Dendritic cell treated with granulocyte-macrophage colony-stimulating factor and Interleukin-4, amounts not matched to agents 40 ng/mL and 50 ng/mL, for 4 days (primary cell): ENCODE measurements around the gene NEMP2.

Experiments
- H3K27ac Mint-ChIP-seq: one replicate; pipeline ENCODE4 v1.8.0; 2022; ENCODE audit warnings: mild to moderate bottlenecking, mixed read lengths
- H3K27me3 Mint-ChIP-seq: one replicate; pipeline ENCODE4 v1.8.0; 2022; ENCODE audit warnings: mild to moderate bottlenecking, mixed read lengths
- H3K36me3 Mint-ChIP-seq: one replicate; pipeline ENCODE4 v1.8.0; 2022; ENCODE audit warnings: low read depth, mixed read lengths
- H3K4me1 Mint-ChIP-seq: one replicate; pipeline ENCODE4 v1.8.0; 2022; ENCODE audit warnings: low read depth, mixed read lengths
- H3K4me3 Mint-ChIP-seq: one replicate; pipeline ENCODE4 v1.8.0; 2022; ENCODE audit warnings: mild to moderate bottlenecking, moderate library complexity, mixed read lengths
- H3K9me3 Mint-ChIP-seq: one replicate; pipeline ENCODE4 v1.8.0; 2022; ENCODE audit warnings: mixed read lengths
- intact Hi-C: fragments of 100-400 bp; cut with micrococcal nuclease; formaldehyde crosslinking; loops from one replicate; pipeline ENCODE4 v1.15.0; 2022

Gene NEMP2

DNA sequence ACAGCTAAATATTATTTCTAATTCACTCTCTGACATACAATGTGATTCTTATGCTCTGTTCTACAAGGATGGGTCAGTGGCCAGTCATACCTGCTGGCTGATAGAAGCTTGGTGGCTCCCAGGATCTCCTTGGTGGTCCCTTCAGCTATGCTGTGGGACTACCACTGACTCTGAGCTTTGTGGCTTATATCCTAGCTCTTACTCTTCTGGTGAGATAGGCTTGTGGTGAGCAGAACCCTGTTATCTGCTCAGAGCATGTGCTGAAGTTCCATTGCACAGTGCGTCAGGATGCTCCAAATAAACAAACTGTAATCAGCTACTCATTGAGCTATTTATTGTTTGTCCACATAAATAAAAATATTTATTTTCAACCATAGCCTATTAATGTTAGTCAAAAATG is 74.6 kb downstream of the NEMP2 start:
- H3K4me1 Mint-ChIP-seq: peaks cover 11% of the 10 kb centered on the region
- H3K27me3 Mint-ChIP-seq: no peaks in the 10 kb centered on the region
- H3K4me3 Mint-ChIP-seq: no peak overlapping the region
- H3K27ac Mint-ChIP-seq: no peak overlapping the region
- intact Hi-C loops: no loop called here
- no peaks in the 10 kb centered on the region for H3K9me3 Mint-ChIP-seq
- peaks cover 29% of the 10 kb centered on the region for H3K36me3 Mint-ChIP-seq

DNA sequence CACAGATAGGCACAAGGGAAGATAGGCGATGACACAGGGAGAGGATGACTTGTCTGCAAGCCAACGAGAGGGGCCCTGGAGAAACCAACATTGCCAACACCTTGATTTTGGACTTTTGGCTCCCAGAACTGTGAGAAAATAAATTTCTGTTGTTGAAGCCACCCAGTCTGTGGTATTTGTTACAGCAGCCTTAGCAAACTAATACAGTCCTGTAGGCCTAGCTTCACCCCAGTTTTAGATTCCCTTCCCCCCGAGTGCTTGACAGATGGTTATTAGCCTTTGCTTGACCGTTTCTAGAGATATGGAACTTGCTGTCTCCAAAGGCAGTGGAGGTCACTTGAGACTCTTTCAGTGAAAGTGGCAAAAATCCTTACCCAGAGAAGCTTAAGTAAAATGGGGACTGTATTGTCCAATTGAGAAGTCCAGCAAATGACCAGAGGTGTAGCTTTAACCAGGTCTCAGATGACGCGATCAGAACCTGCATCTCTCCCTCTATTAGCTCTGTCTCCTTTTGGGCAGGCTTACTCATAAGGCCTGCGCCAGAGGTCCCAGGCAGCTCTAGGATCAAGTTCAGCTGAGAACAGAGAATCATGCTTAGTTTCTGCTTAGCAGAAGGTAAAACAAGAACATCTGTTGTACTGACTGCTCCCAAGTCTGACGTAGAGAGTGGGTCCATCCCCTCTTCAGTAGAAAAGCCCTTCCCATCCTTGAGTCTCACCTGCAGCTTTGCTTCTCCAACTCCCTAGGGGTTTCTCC is 76.0 kb downstream of the NEMP2 start:
- no peaks in the 10 kb centered on the region for H3K27me3 Mint-ChIP-seq
- no peak overlapping the region for H3K27ac Mint-ChIP-seq
- no peaks in the 10 kb centered on the region for H3K9me3 Mint-ChIP-seq
- peaks cover 6% of the 10 kb centered on the region for H3K4me1 Mint-ChIP-seq
- H3K4me3 Mint-ChIP-seq: no peak overlapping the region
- peaks cover 29% of the 10 kb centered on the region for H3K36me3 Mint-ChIP-seq
- intact Hi-C loops: no loop called here

DNA sequence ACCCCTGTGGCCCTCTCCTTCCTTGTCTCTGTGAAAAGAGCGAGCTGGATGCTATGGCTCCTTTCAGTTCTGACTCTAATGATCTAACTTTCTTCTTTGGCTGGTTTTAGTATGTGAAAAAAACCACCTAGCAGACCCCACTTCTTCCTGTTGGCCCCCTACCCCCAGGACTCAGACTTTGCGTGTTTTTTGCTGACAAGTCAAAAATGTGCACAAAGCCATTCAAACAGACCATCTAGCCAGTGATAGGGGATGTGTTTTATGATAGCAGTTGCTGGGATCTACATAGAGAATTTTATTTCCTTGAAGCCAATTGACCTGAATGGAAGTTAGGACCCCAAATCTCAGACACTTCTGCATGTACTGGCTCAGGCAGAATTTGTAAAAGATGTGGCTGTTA is 77.3 kb downstream of the NEMP2 start:
- peaks cover 21% of the 10 kb centered on the region for H3K36me3 Mint-ChIP-seq
- intact Hi-C loops: no loop called here
- no peaks in the 10 kb centered on the region for H3K9me3 Mint-ChIP-seq
- H3K4me1 Mint-ChIP-seq: peaks cover 16% of the 10 kb centered on the region
- no peaks in the 10 kb centered on the region for H3K27me3 Mint-ChIP-seq
- no peak overlapping the region for H3K27ac Mint-ChIP-seq
- no peak overlapping the region for H3K4me3 Mint-ChIP-seq

DNA sequence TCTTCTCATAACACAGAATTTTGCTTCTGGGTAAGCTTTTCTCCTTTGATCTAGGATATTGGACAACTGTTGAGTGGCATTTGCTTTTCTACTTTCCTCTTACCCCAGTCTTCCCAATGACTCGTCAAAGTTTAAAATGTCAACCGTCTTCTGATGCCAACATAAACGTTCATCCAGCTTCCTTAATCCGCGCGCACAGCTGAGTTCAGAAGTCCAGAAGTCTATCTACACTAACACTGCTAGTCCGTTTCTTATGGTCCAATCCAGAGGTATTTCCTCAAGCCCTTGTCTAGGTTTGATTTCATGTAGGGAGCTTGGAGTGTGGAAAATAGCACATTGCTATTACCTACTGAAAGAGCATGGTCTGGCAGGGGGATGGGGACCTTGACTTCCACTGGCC is 77.7 kb downstream of the NEMP2 start:
- H3K27me3 Mint-ChIP-seq: no peaks in the 10 kb centered on the region
- intact Hi-C loops: no loop called here
- H3K4me3 Mint-ChIP-seq: no peak overlapping the region
- no peak overlapping the region for H3K27ac Mint-ChIP-seq
- H3K36me3 Mint-ChIP-seq: peaks cover 21% of the 10 kb centered on the region
- H3K9me3 Mint-ChIP-seq: no peaks in the 10 kb centered on the region
- H3K4me1 Mint-ChIP-seq: peaks cover 20% of the 10 kb centered on the region

DNA sequence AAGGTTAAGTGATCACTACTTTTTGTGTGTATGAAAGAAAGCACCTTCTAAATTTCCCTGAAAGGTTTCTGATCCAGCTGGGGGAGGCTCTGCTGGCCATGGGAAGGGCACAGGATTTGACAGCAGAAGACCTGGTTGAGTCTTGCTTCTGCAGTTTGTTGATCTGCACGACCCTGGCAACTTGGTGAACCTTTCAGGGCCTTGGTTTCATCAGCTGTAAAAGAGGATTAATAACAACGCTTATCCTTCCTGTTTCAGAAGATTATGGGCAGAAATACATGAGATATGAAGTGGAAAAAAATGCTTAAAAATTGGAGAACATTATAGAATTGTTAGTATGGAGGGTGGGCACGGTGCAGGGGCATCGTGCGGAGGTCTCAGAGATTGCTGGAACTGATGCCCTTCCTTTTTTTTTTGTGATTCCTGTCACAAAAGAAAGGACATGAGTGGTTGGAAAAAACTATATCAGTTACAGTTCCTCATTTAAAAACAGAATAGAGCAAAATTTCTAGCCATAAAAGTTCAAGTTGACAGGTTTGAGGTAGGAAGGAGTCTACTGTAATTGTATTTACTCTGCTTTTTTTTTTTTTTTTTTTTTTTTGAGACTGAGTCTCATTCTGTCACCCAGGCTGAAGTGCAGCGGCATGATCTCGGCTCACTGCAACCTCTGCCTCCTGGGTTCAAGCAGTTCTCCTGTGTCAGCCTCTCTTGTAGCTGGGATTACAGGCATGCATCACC is 79.0 kb downstream of the NEMP2 start:
- peaks cover 21% of the 10 kb centered on the region for H3K36me3 Mint-ChIP-seq
- H3K4me1 Mint-ChIP-seq: peaks cover 31% of the 10 kb centered on the region
- no peak overlapping the region for H3K4me3 Mint-ChIP-seq
- peak overlapping the region; percentile 58 for H3K27ac Mint-ChIP-seq
- intact Hi-C loops: no loop called here
- H3K9me3 Mint-ChIP-seq: no peaks in the 10 kb centered on the region
- H3K27me3 Mint-ChIP-seq: no peaks in the 10 kb centered on the region

DNA sequence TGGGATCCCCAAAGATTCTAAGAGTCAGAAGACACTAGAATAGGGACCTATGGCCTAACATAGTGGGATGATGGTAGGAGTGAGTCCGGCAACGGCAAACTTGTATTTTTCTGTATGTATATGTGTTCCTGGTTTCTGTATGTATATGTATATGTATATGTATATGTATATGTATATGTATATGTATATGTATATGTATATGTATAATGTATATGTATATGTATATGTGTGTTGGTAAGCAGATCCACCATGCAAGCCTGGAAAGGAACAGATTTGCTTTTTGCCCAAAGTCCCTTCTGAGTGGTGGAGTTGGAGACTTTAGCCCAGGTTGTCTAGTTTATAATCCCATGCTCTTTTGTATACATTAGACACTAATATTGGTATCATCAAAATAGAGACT is 79.7 kb downstream of the NEMP2 start:
- Mint-ChIP-seq H3K4me3 (no peak overlapping the region), H3K4me1 (peaks cover 31% of the 10 kb centered on the region), H3K27ac (no peak overlapping the region), H3K36me3 (peaks cover 21% of the 10 kb centered on the region), H3K9me3 (no peaks in the 10 kb centered on the region), H3K27me3 (no peaks in the 10 kb centered on the region)
- intact Hi-C loops: no loop called here
